T-helper 2 cell (primary cell): ENCODE measurements around the gene RAB42.
"Not testable (repeated sequence)": the region's sequence is repeated elsewhere in the genome, so short reads cannot be mapped to it uniquely, and the experiment has no call there.

Experiments used
- DNase-seq, 5 experiments: peaks; one replicate each; pipeline versions ENCODE4 v3.0.0 to v3.0.0-alpha.2; 2012 to 2022

Gene RAB42

GRCh38 chr1:28586585-28587391, 5.3 kb upstream of the RAB42 start:
- DNase-seq, result not testable (repeated sequence)

DNA sequence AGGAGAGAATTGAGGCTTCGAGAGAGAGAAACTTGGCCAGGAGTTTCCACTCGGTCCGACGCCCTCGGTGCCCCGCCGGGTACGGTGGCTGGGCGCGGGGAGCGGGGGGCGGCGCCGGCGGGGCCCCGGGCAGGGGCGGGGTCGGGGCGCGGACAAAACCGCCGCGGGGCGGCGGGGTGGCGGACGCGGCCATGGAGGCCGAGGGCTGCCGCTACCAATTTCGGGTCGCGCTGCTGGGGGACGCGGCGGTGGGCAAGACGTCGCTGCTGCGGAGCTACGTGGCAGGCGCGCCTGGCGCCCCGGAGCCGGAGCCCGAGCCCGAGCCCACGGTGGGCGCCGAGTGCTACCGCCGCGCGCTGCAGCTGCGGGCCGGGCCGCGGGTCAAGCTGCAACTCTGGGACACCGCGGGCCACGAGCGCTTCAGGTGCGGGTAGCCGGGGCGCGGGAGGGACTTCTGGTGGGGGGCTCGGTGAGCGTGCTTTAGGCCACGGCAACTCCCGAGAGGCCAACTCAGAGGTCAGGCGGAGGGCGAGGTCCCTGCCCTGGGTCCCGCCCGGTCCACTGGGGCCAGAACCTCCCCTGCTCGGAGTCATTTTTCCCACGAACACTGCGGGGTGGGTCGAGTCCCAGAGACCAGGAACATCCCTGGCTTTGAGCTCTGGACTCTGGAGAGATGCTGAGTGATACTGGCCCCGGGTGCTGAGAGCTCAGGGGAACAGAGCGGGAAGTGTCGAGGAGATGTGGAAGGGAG, 431 bp downstream of the RAB42 start:
- DNase-seq, result no peak

DNA sequence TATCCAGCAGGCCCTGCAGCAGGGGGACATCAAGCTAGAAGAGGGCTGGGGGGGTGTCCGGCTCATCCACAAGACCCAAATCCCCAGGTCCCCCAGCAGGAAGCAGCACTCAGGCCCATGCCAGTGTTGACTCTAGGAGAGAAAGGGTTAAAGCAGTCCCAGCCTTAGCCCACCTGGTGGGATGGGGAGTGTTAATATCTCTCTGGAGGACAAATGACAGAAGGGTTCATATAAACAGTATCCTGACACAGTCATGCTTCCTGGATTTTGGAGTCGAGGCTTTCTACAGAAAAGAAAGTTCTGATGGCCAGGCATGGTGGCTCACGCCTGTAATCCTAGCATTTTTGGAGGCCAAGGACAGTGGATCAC, 1.9 kb downstream of the RAB42 start:
- not testable (repeated sequence) for DNase-seq

DNA sequence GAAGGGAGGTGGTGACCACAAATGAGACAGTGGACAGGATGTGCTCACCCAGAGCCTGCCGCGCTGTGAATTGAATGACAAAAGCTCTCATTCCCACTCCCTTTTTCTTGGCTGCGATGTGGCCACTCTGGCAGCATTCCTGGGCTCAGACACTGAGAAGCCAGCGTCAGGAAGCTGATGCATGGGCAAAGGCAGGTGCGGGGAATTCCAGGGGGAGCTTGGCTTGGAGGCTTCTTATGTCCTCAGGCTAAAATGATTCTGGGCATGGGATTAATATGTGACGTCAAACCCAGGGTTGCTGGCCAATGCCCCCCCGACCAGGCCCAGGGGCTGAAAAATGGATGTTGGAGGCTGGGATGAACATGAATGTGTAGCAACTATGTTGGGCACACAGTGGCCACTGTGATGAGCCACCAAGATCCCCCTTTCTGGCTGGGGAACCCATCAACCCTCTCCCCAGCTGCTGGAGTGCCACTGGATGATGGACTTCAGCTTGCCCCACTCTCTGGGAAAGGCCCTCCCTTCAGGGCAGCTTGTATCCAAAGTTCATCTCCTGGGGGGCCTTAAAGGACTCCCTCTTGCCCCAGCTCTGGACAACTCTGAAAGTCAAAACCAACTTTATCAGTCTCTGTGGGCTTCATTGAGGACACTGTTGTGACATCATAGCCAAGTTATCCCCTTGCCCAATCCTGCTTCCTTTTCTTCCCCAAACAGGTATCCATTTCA, 2.8 kb downstream of the RAB42 start:
- DNase-seq, result not testable (repeated sequence)

GRCh38 chr1:28595412-28596191, 3.5 kb downstream of the RAB42 start:
- no peak for DNase-seq

DNA sequence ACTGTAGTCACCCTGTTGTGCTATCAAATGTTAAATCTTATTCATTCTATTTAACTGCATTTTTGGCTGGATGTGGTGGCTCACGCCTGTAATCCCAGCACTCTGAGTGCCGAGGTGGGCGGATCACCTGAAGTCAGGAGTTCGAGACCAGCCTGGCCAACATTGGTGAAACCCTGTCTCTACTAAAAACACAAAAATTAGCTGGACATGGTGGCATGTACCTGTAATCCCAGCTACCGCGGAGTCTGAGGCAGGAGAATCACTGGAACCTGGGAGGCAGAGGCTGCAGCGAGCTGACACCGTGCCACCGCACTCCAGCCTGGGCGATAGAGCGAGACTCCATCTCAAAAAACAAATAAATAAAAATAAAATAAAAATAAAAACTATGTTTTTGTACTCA, 4.2 kb downstream of the RAB42 start:
- not testable (repeated sequence) for DNase-seq

DNA sequence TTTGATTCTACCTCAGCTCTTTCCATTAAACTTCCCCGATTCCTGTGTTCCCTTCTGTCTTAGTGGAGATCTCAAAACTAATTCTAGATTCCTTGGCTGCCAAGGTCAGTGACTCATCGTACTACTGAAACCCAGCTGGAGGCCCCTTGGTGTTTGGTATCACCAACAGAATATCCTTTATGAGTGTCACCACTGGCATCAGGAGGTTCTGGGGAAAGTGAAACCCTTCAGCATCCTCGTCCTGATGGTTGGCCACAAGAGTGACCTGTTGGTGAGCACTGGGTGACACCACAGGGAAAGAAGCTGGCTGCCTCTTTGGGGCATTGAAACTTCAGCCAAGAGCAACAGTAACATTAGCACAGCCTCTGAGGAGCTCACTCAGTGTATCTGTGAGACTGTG, 9.6 kb downstream of the RAB42 start:
- DNase-seq, result peak in 1 of 5 experiments; percentile 67

DNA sequence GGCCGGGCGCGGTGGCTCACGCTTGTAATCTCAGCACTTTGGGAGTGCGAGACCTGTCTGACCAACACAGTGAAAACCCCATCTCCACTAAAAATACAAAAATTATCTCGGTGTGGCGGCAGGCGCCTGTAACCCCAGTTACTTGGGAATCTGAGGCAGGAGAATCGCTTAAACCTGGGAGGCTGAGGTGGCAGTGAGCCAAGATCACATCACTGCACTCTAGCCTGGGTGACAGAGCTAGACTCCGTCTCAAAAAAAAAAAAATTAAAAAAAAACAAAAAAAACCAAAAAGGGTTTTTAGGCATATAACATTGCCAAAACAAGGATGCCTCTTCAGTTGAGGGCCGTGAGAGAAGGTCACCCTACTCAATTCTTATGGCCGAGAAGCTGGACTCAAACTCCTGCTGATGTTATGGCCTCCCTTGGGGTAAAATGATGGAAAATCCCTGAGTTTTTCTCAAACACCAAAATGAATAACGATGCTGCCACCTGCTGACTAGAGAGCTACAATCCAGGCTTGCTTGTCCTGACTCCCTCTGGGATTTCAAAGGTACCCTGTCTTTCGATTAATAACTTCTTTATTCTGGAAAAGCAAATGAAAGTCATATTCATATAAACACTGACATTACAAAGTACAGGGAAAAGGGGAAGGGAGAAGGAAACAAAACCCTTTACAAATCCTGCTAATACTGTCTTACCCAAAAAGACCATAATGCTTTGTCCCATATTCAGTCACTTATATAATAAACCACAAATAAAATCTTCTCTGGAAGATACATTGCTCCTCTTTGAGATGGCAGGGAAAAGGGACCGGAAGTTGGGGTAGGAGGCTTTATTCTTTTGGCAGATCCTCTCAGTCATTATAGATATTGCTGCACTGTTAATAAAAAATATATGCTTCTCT, 10.7 kb downstream of the RAB42 start:
- DNase-seq, result no peak

GRCh38 chr1:28604411-28604810, 12.3 kb downstream of the RAB42 start:
- DNase-seq, result no peak

- no peak for DNase-seq
Observed at GRCh38 chr1:28604962-28605361, 12.9 kb downstream of the RAB42 start.

GRCh38 chr1:28606771-28607170, 14.7 kb downstream of the RAB42 start:
- no peak for DNase-seq

- no peak for DNase-seq
Observed at GRCh38 chr1:28613175-28613574, 21.1 kb downstream of the RAB42 start.

DNA sequence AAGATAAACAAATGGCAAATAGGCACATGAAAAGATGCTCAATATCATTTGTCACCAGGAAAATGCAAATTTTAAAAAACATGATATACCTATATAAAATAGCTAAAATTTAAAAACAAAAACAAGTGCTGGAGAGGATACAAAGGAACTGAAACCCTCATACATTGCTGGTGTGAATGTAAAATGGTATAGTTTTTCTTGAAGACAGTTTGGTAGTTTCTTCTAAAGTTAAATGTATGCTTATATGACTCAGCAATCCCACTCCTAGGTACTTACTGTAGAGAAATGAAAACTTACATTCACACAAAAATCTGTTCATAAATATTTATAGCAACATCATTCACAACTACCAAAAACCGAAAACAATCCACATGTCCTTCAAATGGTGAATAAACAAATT, 39.6 kb downstream of the RAB42 start:
- DNase-seq, result peak in 1 of 5 experiments; percentile 31

DNA sequence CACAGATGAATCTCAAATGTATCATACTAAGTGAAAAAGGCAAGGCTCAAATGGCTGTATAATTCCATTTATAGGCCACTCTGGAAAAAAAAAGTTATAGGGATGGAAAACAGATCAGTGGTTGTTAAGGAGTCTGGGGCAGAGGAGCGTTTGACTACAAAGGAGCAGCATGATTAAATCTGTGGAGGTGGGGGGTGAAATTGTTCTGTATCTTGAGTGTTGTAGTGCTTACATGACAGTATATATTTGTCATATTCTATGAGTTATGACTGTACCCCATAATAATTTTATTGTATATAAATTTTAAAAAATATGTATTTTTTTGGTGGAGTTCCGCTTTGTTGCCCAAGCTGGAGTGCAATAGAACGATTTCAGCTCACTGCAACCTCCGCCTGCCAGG, 40.5 kb downstream of the RAB42 start:
- DNase-seq, result no peak

GRCh38 chr1:28640766-28641165, 48.7 kb downstream of the RAB42 start:
- peak in 3 of 5 experiments; percentile 9 to 70 (median 24) for DNase-seq

GRCh38 chr1:28642056-28642846, 50.2 kb downstream of the RAB42 start:
- DNase-seq, result peak in 1 of 5 experiments; percentile 6

DNA sequence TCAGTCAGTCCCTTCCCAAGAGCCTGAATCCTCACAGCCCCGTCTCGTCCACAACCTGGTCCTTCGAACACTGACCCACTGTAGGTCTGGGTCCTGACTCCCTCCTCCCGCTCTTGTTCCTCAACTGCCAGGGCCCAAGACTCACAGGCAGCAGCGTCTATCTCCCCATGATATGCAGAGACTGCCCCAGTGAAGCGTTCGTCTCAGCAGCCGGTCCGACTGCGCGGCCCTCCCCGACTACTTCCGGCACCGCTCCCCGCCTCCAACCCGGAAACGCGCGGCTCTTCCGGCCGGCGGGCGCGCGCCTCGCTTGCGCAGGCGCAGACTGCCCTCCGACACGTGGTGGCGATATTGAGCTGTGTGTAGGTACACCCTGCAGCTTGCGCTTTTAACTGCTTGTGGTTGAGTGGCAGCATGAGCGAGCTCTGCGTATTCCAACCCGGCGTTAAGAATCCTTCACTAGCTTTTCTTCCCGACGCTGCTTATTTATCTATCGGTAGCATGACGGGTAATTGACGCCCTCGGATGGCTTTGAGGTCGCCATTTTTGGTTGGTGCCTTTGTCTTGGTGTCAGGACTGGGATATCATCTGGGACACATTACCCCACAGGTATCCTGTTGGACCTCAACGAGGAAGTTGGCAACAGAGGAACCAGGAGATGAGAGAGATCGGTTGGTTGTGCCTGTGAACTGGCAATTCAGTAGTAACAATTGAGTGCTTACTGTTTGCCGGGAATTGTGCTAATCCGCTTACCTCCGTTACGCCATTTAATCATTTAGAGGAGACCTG, 51.0 kb downstream of the RAB42 start, which contains the start of gene TAF12:
Gene TAF12 (minus strand): TSS at position 221 of the 789 bp plus-strand sequence. CDS start 20,986 bp downstream, outside the sequence.
- peak; percentile 80 to 98 (median 84) for DNase-seq

GRCh38 chr1:28644494-28644893, 52.4 kb downstream of the RAB42 start:
- no peak for DNase-seq
